AG04449 (cell line): Measurements from ENCODE around the gene TSPEAR.

ENCODE experiments used
- CTCF ChIA-PET: fragments of 350-600 bp; formaldehyde crosslinking; extraction: SDS; loops from one replicate; lab custom pipeline; 2021; ENCODE audit warnings: antibody characterized with exemption; lab: Yijun Ruan, JAX
- POLR2A ChIA-PET: fragments of 400-600, 350-600 bp; formaldehyde crosslinking; extraction: SDS; loops from one replicate; lab custom pipeline; 2020; ENCODE audit warnings: antibody characterized with exemption, inconsistent platforms; lab: Yijun Ruan, JAX
- DNase-seq: peaks from one replicate; pipeline ENCODE4 v3.0.0-alpha.2; 2010; ENCODE audit warnings: low read depth, low spot score
- H3K4me3 ChIP-seq: 2 replicates; pipeline ENCODE4 v1.5.1; 2011; ENCODE audit warnings: low read depth, mild to moderate bottlenecking, control low read depth, low read length
- TF ChIP-seq, protein P1 (sequence below): IDR thresholded peaks from one replicate; pipeline ENCODE4 v1.5.1; 2011; ENCODE audit warnings: mild to moderate bottlenecking, moderate library complexity, low read length, control low read depth, inconsistent platforms; ENCODE audit not compliant: insufficient read depth; ENCODE audit errors: missing control alignments

Gene TSPEAR

DNA sequence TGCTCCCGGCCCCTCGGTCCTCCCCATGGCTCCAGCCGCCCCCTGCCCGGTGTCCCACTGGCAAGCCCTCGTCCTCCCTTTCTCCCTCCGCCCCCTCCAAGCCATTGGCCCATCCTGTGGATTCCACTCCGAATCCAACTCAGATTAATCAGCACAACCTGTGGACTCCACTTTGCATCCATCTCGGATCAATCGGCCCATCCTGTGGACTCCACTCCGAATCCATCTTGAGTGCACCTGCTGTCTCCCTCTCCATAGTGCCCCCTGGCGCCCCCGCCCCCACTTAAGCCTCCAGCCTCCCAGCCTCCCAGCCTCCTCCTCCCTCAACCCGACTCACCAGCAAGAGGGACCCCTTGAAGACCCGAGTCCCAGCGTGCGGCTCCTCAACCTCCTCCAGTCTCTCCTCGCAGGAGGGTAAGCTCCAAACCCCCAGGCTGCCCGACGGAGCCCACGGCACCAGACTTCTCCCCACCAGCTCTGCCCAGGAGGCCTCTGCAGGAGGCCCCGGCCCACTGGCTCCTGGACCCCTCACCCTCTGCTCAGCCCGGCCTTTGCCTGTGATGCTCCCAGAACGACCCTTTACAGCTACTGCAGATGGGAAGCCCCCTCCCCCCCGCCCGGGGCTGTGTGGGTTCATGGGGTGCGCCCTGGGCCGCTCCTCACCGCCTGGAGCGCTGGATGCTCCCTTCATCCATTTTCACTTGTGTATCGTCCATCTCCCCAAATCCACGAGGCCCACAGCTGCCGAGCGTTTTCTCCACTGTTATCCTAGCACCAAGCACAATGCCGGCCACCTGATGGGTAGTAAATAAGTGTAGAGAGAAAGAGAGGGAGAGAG, 40.6 kb upstream of the TSPEAR start:
- ChIA-PET CTCF (no interaction called here), POLR2A (no interaction called here)
- H3K4me3 ChIP-seq, result no peak overlapping the region
- TF ChIP-seq, protein P1, sequence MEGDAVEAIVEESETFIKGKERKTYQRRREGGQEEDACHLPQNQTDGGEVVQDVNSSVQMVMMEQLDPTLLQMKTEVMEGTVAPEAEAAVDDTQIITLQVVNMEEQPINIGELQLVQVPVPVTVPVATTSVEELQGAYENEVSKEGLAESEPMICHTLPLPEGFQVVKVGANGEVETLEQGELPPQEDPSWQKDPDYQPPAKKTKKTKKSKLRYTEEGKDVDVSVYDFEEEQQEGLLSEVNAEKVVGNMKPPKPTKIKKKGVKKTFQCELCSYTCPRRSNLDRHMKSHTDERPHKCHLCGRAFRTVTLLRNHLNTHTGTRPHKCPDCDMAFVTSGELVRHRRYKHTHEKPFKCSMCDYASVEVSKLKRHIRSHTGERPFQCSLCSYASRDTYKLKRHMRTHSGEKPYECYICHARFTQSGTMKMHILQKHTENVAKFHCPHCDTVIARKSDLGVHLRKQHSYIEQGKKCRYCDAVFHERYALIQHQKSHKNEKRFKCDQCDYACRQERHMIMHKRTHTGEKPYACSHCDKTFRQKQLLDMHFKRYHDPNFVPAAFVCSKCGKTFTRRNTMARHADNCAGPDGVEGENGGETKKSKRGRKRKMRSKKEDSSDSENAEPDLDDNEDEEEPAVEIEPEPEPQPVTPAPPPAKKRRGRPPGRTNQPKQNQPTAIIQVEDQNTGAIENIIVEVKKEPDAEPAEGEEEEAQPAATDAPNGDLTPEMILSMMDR, result no peak
- no peak for DNase-seq

DNA sequence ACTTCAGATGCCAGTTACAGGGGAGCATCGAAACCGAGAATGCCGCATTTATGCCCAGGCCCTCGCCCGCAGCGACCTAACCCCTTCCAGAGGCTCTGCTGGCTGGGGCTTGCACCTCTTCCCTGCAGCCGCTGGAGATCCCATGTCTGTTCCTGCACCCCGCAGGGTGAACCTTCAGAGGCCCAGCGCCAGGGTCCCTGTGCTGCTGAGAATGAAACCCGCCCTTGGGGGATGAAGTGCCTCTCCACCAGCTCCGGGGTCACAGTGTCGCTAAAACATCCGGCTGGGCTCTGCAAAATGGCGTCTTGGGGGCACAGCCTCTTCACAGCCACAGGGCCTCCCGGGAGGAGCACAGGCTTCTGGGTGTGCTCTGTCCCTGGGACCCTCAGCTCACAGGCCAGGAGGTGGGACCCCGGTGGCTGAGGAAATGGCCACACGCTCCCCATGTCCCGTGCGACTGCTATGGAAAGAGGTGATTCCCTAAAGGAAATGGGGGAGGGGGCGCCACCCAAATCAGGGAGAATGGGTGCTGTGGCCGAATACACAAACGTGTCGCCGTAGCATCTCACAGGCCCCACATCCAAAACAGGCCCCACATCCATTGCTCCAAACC, 39.9 kb upstream of the TSPEAR start:
- H3K4me3 ChIP-seq, result no peak overlapping the region
- DNase-seq, result no peak
- ChIA-PET CTCF (no interaction called here), POLR2A (no interaction called here)
- TF ChIP-seq, protein P1, result no peak

DNA sequence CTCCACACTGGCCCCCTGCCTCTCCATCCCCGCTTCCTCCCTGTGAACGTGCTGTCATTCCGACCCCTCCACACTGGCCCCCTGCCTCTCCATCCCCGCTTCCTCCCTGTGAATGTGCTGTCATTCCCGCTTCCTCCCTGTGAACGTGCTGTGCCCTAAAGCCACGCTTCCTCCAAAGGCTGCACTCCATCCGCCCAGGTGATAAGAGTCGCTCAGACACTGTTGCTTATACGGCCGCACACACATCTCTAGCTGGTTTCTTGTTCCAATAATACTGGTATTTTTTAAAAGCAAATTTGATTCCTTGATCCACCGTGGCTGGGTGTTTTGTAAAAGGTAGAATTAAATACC, 39.3 kb upstream of the TSPEAR start:
- no peak overlapping the region for H3K4me3 ChIP-seq
- TF ChIP-seq, protein P1, result no peak
- ChIA-PET CTCF (no interaction called here), POLR2A (no interaction called here)
- no peak for DNase-seq

DNA sequence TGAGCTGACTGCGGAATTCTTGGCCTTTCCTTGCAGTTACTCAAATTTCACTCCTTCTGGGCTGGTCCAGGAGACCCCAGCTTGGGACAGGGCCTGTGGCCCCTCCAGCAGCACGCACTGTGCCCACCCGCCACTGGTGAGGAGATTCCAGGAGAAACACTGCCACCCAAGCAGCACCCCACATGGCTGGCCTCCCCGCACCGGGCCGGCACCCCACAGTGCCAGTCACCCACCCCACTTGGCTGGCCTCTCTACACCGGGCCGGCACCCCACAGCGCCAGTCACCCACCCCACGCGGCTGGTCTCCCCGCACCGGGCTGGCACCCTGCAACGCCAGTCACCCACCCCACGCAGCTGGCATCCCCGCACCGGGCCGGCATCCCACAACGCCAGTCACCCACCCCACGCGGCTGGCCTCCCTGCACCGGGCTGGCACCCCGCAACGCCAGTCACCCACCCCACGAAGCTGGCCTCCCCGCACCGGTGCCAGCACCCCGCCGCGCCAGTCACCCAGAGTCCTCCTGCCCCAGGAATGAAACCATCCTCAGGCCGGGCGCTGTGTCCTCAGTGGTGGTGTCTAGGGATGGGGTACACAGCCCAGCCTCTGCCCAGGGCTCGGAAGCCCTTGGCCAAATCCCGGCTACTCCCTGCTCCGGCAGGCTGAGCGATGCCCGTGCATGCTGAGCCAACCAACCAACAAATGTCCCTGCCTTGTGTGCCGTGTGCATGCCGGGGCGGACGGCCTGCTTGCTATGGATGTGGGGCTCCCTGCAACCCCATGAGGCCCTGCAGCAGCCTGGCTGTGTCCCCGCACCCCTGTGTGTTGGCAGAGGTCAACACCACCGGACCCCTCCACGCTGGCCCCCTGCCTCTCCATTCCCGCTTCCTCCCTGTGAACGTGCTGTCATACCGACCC, 38.6 kb upstream of the TSPEAR start:
- TF ChIP-seq, protein P1, result no peak
- no peak overlapping the region for H3K4me3 ChIP-seq
- POLR2A ChIA-PET, result no interaction called here
- no peak for DNase-seq
- CTCF ChIA-PET, result no interaction called here

DNA sequence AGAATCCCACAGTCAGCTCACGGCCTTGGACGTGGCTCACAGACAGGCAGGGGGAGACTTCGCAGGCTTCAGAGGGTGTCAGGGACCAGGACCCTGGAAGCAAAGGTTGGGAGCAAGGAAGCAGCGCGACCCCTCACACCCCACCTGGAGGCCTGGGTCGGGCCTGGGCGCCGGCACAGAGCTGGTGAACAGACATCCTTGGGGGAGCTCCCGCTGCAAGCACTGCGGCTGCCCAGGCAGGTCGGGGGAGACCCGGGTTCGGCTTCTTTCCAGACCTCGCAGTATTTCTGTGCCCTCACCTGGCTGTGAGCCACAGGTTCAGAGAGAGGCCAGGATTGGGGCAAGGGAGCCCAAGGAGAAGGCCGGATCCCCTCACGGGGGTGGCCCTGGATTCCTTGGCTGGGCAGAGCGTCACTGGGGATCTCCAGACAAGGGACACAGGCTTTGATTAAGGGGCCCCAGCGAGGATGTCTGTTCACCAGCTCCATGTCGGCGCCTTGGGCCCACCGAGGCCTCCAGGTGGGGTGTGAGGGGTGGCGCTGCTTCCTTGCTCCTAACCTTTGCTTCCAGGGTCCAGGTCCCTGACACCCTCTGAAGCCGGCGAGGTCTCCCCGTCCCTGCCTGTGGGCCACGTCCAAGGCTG, 37.9 kb upstream of the TSPEAR start:
- ChIA-PET CTCF (interaction anchor here (1.3 kb wide), 1 partner anchor 9 kb away, joined by 3 read pairs; no protein-coding TSS in a partner anchor), POLR2A (no interaction called here)
- H3K4me3 ChIP-seq, result no peak overlapping the region
- TF ChIP-seq, protein P1, result no peak
- DNase-seq, result no peak
